A673 (cell line): ENCODE results near the gene STX5. TPM values are rescaled to one million over a fixed set of nuclear protein-coding genes. Genes with fewer than 3 reads are reported as not detected.
"Not testable (repeated sequence)": the region's sequence is repeated elsewhere in the genome, so short reads cannot be mapped to it uniquely, and the experiment has no call there.

Experiments used
- BruUV-seq: library from RNA; stranded (reverse); fragments of 400-500 nt; replicated peaks from 2 replicates; lab custom pipeline; 2021; lab: Mats Ljungman, UMichigan
- CTCF ChIA-PET: fragments of 300-600 bp; sonication (Branson Sonifier 250); formaldehyde crosslinking; loops from one replicate; lab custom pipeline; 2022; ENCODE audit warnings: antibody characterized with exemption; lab: Charles Lee
- POLR2A ChIA-PET: fragments of 300-600 bp; sonication (Branson Sonifier 250); formaldehyde crosslinking; loops from one replicate; lab custom pipeline; 2022; ENCODE audit warnings: antibody characterized with exemption; ENCODE audit not compliant: low non-redundant PET; lab: Charles Lee
- DNase-seq: peaks from one replicate; pipeline ENCODE4 v3.0.0-alpha.2; 2015; ENCODE audit warnings: low spot score
- H3K27ac ChIP-seq: fragments of 200-600 bp; sonication (generic); 2 replicates; pipeline ENCODE4 v1.5.1; 2016; ENCODE audit warnings: mixed run types, low read depth, mild to moderate bottlenecking, mixed read lengths, antibody characterized with exemption, low read length; ENCODE audit not compliant: poor library complexity, severe bottlenecking
- H3K27me3 ChIP-seq: fragments of 200-600 bp; sonication (generic); replicated peaks from 2 replicates; pipeline ENCODE4 v1.6.1; 2017; ENCODE audit warnings: mixed run types, low read depth, mild to moderate bottlenecking, mixed read lengths, antibody characterized with exemption, low read length; ENCODE audit not compliant: insufficient read depth, poor library complexity
- H3K36me3 ChIP-seq: fragments of 200-600 bp; sonication (generic); 2 replicates; pipeline ENCODE4 v1.6.1; 2016; ENCODE audit warnings: mixed run types, mild to moderate bottlenecking, mixed read lengths, antibody characterized with exemption, low read length; ENCODE audit not compliant: insufficient read depth, poor library complexity, severe bottlenecking
- H3K4me1 ChIP-seq: fragments of 200-600 bp; sonication (generic); 2 replicates; pipeline ENCODE4 v1.6.1; 2017; ENCODE audit warnings: mixed run types, mild to moderate bottlenecking, mixed read lengths, antibody characterized with exemption, low read length; ENCODE audit not compliant: insufficient read depth, poor library complexity, severe bottlenecking
- H3K4me3 ChIP-seq: fragments of 200-600 bp; sonication (generic); 2 replicates; pipeline ENCODE4 v1.5.1; 2016; ENCODE audit warnings: low read depth, mixed run types, mild to moderate bottlenecking, mixed read lengths, low read length; ENCODE audit not compliant: poor library complexity, severe bottlenecking
- H3K9me3 ChIP-seq: fragments of 200-600 bp; sonication (generic); 2 replicates; pipeline ENCODE4 v1.6.1; 2016; ENCODE audit warnings: mixed run types, low read depth, mild to moderate bottlenecking, mixed read lengths, antibody characterized with exemption, low read length; ENCODE audit not compliant: poor library complexity, severe bottlenecking
- CTCF ChIP-seq: fragments of 300-800, 200-600 bp; sonication (generic); conservative IDR thresholded peaks from 2 replicates; pipeline ENCODE4 v1.5.1; 2017; ENCODE audit warnings: low read depth, mild to moderate bottlenecking, antibody characterized with exemption, low read length, moderate library complexity, mixed read lengths
- EZH2 ChIP-seq: fragments of 200-600 bp; sonication (generic); IDR thresholded peaks from 2 replicates; pipeline ENCODE4 v1.6.1; 2017; ENCODE audit warnings: borderline replicate concordance, low read depth, mild to moderate bottlenecking, mixed read lengths, antibody characterized with exemption, low read length; ENCODE audit not compliant: poor library complexity, severe bottlenecking
- intact Hi-C: fragments of 100-400 bp; cut with micrococcal nuclease; formaldehyde crosslinking; loops from one replicate; pipeline ENCODE4 v1.10.0; 2022; ENCODE audit not compliant: unreplicated experiment
- total RNA-seq: library from RNA; stranded (reverse); gene quantifications from 2 replicates; pipeline ENCODE4 v1.2.3, GENCODE V29; 2021

The STX5 gene
- total RNA-seq, 1 experiment from 2014 or later, result 29.2 TPM

- BruUV-seq, result no TSS peak
- Histone ChIP-seq H3K36me3 (peaks cover 16% of the 10 kb centered on the region), H3K4me3 (no peak overlapping the region), H3K27me3 (no peaks in the 10 kb centered on the region), H3K4me1 (peaks cover 38% of the 10 kb centered on the region), H3K27ac (peak overlapping the region; percentile 33), H3K9me3 (no peaks in the 10 kb centered on the region)
- TF ChIP-seq CTCF (no peak), EZH2 (no peak)
- no peak for DNase-seq
- ChIA-PET CTCF (no interaction called here), POLR2A (no interaction called here)
- intact Hi-C loops, result no loop called here
Measured at GRCh38 chr11:62863687-62864335, 32.0 kb upstream of the STX5 start.

DNA sequence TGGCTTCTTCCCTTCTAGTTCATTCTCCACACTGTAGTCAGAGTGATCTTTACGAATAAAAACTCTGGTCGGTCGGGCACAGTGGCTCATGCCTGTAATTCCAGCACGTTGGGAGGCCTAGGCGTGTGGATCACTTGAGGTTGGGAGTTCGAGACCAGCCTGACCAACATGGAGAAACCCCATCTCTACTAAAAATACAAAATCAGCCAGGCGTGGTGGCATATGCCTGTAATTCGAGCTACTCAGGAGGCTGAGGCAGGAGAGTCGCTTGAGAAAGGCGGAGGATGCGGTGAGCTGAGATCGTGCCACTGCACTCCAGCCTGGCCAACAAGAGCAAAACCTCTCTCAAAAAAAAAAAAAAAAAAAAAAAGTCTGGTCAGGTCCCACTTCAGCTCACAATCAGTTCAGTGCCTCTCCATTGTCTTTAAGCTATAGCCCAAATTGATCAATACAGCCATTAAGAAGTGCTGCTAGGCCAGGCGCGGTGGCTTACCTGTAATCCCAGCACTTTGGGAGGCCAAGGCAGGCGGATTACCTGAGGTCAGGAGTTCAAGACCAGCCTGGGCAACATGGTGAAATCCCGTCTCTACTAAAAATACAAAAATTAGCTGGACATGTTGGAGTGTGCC lies 29.8 kb upstream of the STX5 start:
- H3K4me3 ChIP-seq, BruUV-seq, H3K9me3 ChIP-seq, H3K27me3 ChIP-seq, DNase-seq, POLR2A ChIA-PET: not testable (repeated sequence)
- H3K27ac ChIP-seq, result peak overlapping the region; percentile 65
- intact Hi-C loops, result loop anchor here (1.0 kb wide), 1 partner anchor 74 kb away; the partner anchor contains the start of gene TMEM179B
- CTCF ChIA-PET, result interaction anchor here (0.6 to 0.7 kb wide), 4 partner anchors 20 to 347 kb away, joined by 3 to 6 read pairs (median 4); partner anchors contain the start of gene SLC3A2
- H3K4me1 ChIP-seq, result peaks cover 38% of the 10 kb centered on the region
- peaks cover 14% of the 10 kb centered on the region for H3K36me3 ChIP-seq

DNA sequence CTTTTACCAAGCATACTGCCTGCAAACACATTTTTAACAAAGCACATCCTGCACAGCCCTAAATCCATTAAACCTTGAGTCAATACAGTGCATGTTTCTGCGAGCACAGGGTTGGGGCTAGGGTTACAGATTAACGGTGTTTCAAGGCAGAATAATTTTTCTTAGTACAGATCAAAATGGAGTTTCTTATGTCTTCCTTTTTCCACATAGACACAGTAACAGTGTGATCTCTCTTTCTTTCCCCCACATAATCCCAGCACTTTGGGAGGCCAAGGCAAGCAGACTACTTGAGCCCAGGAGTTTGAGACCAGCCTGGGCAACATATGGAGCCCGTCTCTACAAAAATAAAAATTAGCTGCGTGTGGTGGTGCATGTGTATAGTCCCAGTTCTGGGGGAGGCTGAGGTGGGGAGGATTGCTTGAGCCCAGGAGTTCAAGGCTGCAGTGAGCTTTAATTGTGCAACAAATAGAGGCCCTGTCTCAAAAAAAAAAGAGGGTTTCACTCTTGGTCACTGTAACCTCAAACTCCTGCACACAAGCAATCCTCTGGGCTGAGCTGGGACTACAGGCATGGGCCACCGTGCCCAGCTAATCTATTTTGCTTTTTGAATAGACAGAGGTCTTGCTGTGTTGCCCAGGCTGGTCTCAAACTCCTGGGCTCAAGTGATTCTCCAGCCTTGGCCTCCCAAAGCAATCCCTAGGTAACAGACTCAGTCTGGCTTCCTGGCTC lies 29.1 kb upstream of the STX5 start:
- Histone ChIP-seq H3K4me1 (peaks cover 38% of the 10 kb centered on the region), H3K36me3 (peaks cover 8% of the 10 kb centered on the region), H3K9me3 (no peaks in the 10 kb centered on the region), H3K27me3 (no peaks in the 10 kb centered on the region), H3K4me3 (no peak overlapping the region), H3K27ac (peak overlapping the region; percentile 65)
- no peak for DNase-seq
- no peak for TF ChIP-seq CTCF
- no peak for TF ChIP-seq EZH2
- no TSS peak for BruUV-seq
- ChIA-PET POLR2A (interaction anchor here (0.6 kb wide), 2 partner anchors 19 to 20 kb away, joined by 3 to 4 read pairs; no protein-coding TSS in a partner anchor), CTCF (no interaction called here)
- intact Hi-C loops, result no loop called here

DNA sequence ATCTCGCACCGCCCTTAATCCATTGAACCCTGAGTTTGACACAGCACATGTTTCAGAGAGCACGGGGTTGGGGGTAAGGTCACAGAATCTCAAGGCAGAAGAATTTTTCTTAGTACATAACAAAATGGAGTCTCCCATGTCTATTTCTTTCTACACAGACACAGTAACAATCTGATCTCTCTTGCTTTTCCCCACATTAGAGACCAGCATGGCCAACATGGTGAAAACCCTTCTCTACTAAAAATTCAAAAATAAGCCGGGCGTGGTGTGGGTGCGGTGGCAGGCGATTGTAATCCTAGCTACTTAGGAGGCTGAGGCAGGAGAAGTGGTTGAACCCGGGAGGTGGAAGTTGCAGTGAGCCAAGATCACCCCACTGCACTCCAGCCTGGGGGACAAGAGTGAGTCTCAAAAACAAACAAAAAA lies 27.4 kb upstream of the STX5 start:
- POLR2A ChIA-PET, BruUV-seq, CTCF ChIA-PET, H3K4me3 ChIP-seq, DNase-seq, H3K27me3 ChIP-seq, H3K9me3 ChIP-seq: not testable (repeated sequence)
- Histone ChIP-seq H3K36me3 (peaks cover 15% of the 10 kb centered on the region), H3K27ac (peak overlapping the region; percentile 62), H3K4me1 (peaks cover 38% of the 10 kb centered on the region)
- intact Hi-C loops, result loop anchor here (5.0 to 10.0 kb wide), 2 partner anchors 127 to 264 kb away; partner anchors contain the start of gene TUT1
